Cardiac septum (tissue), 1 donor: ENCODE data around the gene FAM240A. TPM values are rescaled to one million over a fixed set of nuclear protein-coding genes. Genes with fewer than 3 reads are reported as not detected.

ENCODE experiments used
- DNase-seq: peaks from one replicate; pipeline ENCODE4 v3.0.0-alpha.2; 2020; ENCODE audit warnings: low spot score
- intact Hi-C: fragments of 100-400 bp; cut with DNase I; formaldehyde crosslinking; loops from one replicate; pipeline ENCODE4 v1.14.0; 2022
- total RNA-seq: library from RNA; stranded (reverse); fragmentation: NEBNext Ultra II Directional; extraction: Animal tissue kit (Norgen Biotek cat#: 25700); gene quantifications from one replicate; pipeline ENCODE4 v1.2.1, GENCODE V29; 2021
- donor health status: DM: no; HTN: no; CAD: no.

Gene FAM240A
- total RNA-seq, 1 donor from 2014 or later, result not detected

DNA sequence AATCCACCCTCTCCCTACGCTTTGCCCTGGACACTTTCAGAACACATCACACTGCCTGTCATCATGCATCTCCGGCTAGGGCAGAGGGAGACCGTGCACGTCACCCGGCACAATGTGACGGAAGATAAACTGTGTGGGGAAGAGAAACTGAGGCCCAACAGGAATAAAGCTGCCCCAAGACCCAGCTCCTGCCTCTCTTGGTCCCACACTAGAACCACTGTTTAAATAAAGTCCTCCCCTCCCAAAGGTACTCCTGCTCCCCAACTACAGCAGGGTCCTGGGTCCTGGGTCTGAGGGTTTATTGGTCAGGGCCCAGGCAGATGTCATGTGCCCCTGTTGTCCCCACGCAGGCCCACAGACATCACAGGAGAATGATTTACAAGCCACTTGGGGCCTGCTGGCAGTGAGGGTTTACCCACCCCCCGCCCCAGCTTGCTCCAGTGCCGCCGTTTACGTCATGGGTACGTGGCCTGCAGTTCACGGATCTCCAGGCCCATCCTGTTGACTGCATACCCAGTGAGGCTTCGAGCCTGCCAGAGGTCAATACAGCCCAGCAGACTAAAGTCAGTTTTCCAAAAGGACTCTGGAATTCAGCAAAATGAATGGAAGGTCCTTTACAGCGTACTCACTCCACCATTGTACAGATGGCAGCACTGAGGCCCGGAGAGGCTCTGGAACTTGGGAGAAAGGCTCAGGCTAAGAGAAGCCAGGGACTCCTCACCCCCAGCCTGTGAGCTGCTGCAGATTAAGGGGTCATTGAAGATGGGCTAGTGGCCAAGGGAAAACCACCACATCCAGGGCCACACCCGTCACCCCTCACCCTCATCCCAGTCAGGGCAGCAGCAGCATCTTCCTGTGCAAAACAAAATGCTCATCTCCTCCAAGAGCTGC lies 57.9 kb downstream of the FAM240A start:
- intact Hi-C loops, result no loop called here

DNA sequence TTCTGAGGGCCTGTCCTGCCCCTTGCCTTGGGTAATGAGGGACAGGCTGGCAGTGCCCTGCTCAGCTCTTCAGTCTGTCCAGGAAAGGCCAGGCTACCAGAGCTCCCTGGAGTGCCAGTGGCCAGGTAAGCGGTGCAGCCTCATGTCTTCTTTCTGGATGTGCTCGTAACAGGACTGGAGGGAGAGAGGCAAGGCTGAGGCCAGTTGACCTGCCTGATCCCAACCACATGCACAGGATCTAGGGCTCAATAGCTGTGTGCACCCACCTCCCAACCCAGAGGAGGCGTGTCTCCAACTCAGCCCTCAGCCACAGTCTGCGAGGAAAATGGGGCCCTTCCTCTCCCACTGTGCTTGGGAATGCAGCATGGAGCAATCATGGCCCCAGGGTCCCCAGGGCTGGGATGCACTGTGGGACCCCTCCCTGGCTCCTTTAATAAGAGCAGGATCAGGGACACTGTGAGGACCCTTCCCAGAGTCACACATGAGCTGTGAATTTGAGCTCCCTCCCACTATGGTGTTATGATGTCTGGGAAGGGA lies 58.6 kb downstream of the FAM240A start:
- DNase-seq, result peak; percentile 66
- intact Hi-C loops, result no loop called here

More for the DNA sequence above, 57.9 kb downstream of the FAM240A start:
- DNase-seq, result peak; percentile 61

- intact Hi-C loops, result no loop called here
- peak; percentile 69 for DNase-seq
Measured at GRCh38 chr3:46671541-46672348, 59.4 kb downstream of the FAM240A start.

DNA sequence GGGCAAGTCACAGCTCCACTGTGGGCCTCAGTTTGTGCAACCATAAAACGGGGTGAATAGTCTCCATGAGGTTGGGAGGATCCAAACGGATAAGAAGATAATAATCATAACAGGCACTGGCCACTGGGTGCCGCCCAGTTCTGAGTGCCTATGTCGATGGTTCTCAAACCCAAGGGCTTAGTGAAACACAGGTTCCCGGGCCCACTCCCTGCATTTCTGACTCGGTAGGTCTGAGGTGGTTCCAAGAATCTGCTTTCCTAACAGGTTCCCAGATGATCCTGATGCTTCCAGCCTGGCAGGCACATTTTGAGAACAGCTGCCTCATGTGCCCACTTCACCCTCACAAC lies 60.0 kb downstream of the FAM240A start:
- DNase-seq, result peak; percentile 60
- intact Hi-C loops, result no loop called here

DNA sequence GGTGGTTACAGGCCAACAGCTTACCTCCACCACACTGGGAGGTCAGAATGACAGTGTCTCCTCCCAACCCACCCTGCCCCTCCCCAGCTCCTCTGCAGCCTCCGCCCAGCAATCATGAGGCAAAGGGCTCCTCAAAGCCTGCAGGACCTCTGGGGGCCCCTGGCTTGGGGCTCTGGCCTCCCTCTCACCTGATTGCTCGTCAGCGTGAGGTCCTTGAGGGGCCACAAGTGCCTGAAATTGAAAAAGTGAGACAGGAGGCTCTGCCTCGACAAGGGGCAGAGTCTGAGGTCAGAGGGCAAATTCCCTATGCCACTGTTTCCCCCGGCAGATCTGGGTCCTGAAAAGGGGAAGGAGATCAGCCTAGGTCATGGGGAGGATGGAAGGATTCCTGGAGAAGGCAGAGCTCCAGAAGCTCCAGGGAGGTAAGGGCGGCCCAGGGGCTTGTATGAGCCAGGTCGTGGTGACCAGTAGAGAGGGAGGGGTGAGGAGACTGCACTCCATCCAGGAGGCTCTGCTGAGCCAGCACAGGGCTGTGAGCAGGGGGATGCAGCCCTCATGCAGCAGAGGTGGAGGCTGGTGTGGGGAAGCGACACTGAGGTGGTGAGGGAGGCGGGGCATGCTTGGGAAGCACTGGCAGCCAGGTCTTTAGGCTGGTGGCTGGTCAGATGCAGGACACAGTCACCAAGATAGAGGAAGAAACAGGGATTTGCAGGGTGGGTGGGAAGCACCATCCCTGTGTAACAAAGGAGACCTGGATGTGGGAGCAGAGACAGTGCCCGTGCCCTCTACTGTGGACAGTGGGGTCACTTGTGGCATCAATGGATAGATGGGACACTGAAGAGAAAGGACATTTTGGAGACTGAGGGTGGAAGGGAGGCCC lies 61.1 kb downstream of the FAM240A start:
- intact Hi-C loops, result no loop called here

GRCh38 chr3:46674031-46674845 lies 61.9 kb downstream of the FAM240A start:
- DNase-seq, result peak; percentile 20
- intact Hi-C loops, result no loop called here

More for the DNA sequence above, 61.1 kb downstream of the FAM240A start:
- DNase-seq, result peak; percentile 63

- DNase-seq, result peak; percentile 66
- intact Hi-C loops, result no loop called here
Measured at GRCh38 chr3:46675426-46675825, 63.1 kb downstream of the FAM240A start.

Other genes starting within 250 kb of the FAM240A start
- gene CCR5, start 241.6 kb upstream of the FAM240A start, total RNA-seq, result 0.81 TPM
- gene CCRL2, start 205.3 kb upstream of the FAM240A start, total RNA-seq, result 1.3 TPM
- gene LTF, start 147.6 kb upstream of the FAM240A start, total RNA-seq, result 5.4 TPM
- not detected for gene RTP3, start 114.5 kb upstream of the FAM240A start, total RNA-seq
- gene LRRC2, start 46.2 kb upstream of the FAM240A start, total RNA-seq, result 70.6 TPM
- gene ALS2CL, start 81.2 kb downstream of the FAM240A start, total RNA-seq, result 32.5 TPM
- gene TMIE, start 88.9 kb downstream of the FAM240A start, total RNA-seq, result 0.51 TPM
- gene PRSS50, start 105.3 kb downstream of the FAM240A start, total RNA-seq, result 0.78 TPM